ENCODE measurements around the gene RCN1. TPM values are rescaled to one million over a fixed set of nuclear protein-coding genes. Genes with fewer than 3 reads are reported as not detected.
"Not testable (repeated sequence)": the region's sequence is repeated elsewhere in the genome, so short reads cannot be mapped to it uniquely, and the experiment has no call there.

Gene RCN1
- total RNA-seq, 1 donor: 317 TPM

- no peak overlapping the region for H3K4me3 ChIP-seq (ENCODE audit: low read depth, low read length)
- TF ChIP-seq CTCF (IDR thresholded peaks at IDR 0.05; ENCODE audit: insufficient read depth, low read length): no peak
- no peak for DNase-seq (ENCODE audit: low read depth)
These were observed 10.9 kb downstream of the RCN1 start for GRCh38 chr11:32101791-32102190.

- not testable (repeated sequence) for DNase-seq (ENCODE audit: low read depth)
These were observed 12.3 kb downstream of the RCN1 start for GRCh38 chr11:32103121-32103719.

GRCh38 chr11:32103941-32104340 is 13.1 kb downstream of the RCN1 start:
- no peak for DNase-seq (ENCODE audit: low read depth)
- H3K4me3 ChIP-seq (ENCODE audit: low read depth, low read length): no peak overlapping the region
- no peak for TF ChIP-seq CTCF (IDR thresholded peaks at IDR 0.05; ENCODE audit: insufficient read depth, low read length)

More at GRCh38 chr11:32103121-32103719, 12.3 kb downstream of the RCN1 start:
- H3K4me3 ChIP-seq (ENCODE audit: low read depth, low read length): not testable (repeated sequence)

- no peak for DNase-seq (ENCODE audit: low read depth)
- no peak overlapping the region for H3K4me3 ChIP-seq (ENCODE audit: low read depth, low read length)
- no peak for TF ChIP-seq CTCF (IDR thresholded peaks at IDR 0.05; ENCODE audit: insufficient read depth, low read length)
These were observed 15.1 kb downstream of the RCN1 start for GRCh38 chr11:32105871-32106560.

GRCh38 chr11:32107647-32108046 is 16.8 kb downstream of the RCN1 start:
- no peak overlapping the region for H3K4me3 ChIP-seq (ENCODE audit: low read depth, low read length)
- no peak for DNase-seq (ENCODE audit: low read depth)
- no peak for TF ChIP-seq CTCF (IDR thresholded peaks at IDR 0.05; ENCODE audit: insufficient read depth, low read length)

- no peak overlapping the region for H3K4me3 ChIP-seq (ENCODE audit: low read depth, low read length)
- no peak for TF ChIP-seq CTCF (IDR thresholded peaks at IDR 0.05; ENCODE audit: insufficient read depth, low read length)
- no peak for DNase-seq (ENCODE audit: low read depth)
These were observed 17.7 kb downstream of the RCN1 start for GRCh38 chr11:32108576-32108975.

- DNase-seq (ENCODE audit: low read depth): no peak
- TF ChIP-seq CTCF (IDR thresholded peaks at IDR 0.05; ENCODE audit: insufficient read depth, low read length): no peak
These were observed 18.3 kb downstream of the RCN1 start for GRCh38 chr11:32109138-32109537.

More at GRCh38 chr11:32109138-32109537, 18.3 kb downstream of the RCN1 start:
- H3K4me3 ChIP-seq (ENCODE audit: low read depth, low read length): no peak overlapping the region

All from fibroblast of the aortic adventitia (primary cell).